WTC11 (cell line): ENCODE results near the gene DAP3. TPM values are rescaled to one million over a fixed set of nuclear protein-coding genes. Genes with fewer than 3 reads are reported as not detected.

Source experiments
- ATAC-seq: fragments of 200-7000 bp; cut with Tn5 transposase; 2 replicates; pipeline ENCODE4 v1.10.0; 2021; ENCODE audit warnings: mild to moderate bottlenecking, moderate library complexity
- CTCF ChIA-PET: fragments of 300-600 bp; sonication (Branson Sonifier 250); formaldehyde crosslinking; loops from one replicate; lab custom pipeline; 2021; ENCODE audit warnings: antibody characterized with exemption; lab: Charles Lee
- POLR2A ChIA-PET: fragments of 350-600 bp; sonication (Branson Sonifier 250); formaldehyde crosslinking; loops from one replicate; lab custom pipeline; 2021; ENCODE audit warnings: antibody characterized with exemption; lab: Charles Lee
- DNase-seq: peaks from one replicate; pipeline ENCODE4 v3.0.0; 2021; ENCODE audit warnings: low spot score
- H3K27ac Mint-ChIP-seq: 2 replicates; pipeline ENCODE4 v1.8.0; 2021; ENCODE audit warnings: mixed read lengths
- H3K27me3 Mint-ChIP-seq: 2 replicates; pipeline ENCODE4 v1.8.0; 2021; ENCODE audit warnings: low read depth, mild to moderate bottlenecking, moderate library complexity, mixed read lengths
- H3K36me3 Mint-ChIP-seq: 2 replicates; pipeline ENCODE4 v1.8.0; 2021; ENCODE audit warnings: mixed read lengths
- H3K4me1 Mint-ChIP-seq: 2 replicates; pipeline ENCODE4 v1.8.0; 2022; ENCODE audit warnings: mixed read lengths
- H3K4me3 Mint-ChIP-seq: 2 replicates; pipeline ENCODE4 v1.8.0; 2021; ENCODE audit warnings: mild to moderate bottlenecking, moderate library complexity, mixed read lengths
- H3K9me3 Mint-ChIP-seq: 2 replicates; pipeline ENCODE4 v1.8.0; 2021; ENCODE audit warnings: mixed read lengths
- ELF4 ChIP-seq: sonication (generic); formaldehyde crosslinking; IDR thresholded peaks from 2 replicates; pipeline ENCODE4 v1.8.1; 2022; ENCODE audit warnings: low read depth, mild to moderate bottlenecking, moderate library complexity, missing genetic modification reagents
- ETV6 ChIP-seq: sonication (generic); formaldehyde crosslinking; IDR thresholded peaks from 2 replicates; pipeline ENCODE4 v1.8.1; 2022; ENCODE audit warnings: mild to moderate bottlenecking, missing genetic modification reagents
- FOXJ3 ChIP-seq: sonication (generic); formaldehyde crosslinking; IDR thresholded peaks from 2 replicates; pipeline ENCODE4 v1.9.0; 2021; ENCODE audit warnings: missing genetic modification reagents, mild to moderate bottlenecking, borderline replicate concordance
- FOXK1 ChIP-seq: sonication (generic); formaldehyde crosslinking; IDR thresholded peaks from 2 replicates; pipeline ENCODE4 v1.8.0; 2022; ENCODE audit warnings: mild to moderate bottlenecking, moderate library complexity, missing genetic modification reagents
- FOXP1 ChIP-seq: sonication (generic); formaldehyde crosslinking; IDR thresholded peaks from 2 replicates; pipeline ENCODE4 v1.8.0; 2022; ENCODE audit warnings: missing genetic modification reagents, mild to moderate bottlenecking, moderate library complexity, borderline replicate concordance
- KAT7 ChIP-seq: sonication (generic); formaldehyde crosslinking; IDR thresholded peaks from 2 replicates; pipeline ENCODE4 v1.8.1; 2023; ENCODE audit warnings: missing genetic modification reagents, mild to moderate bottlenecking, borderline replicate concordance
- NFATC4 ChIP-seq: fragments of 250-450 bp; sonication (Bioruptor Pico); IDR thresholded peaks from 2 replicates; pipeline ENCODE4 v1.9.0; 2021; ENCODE audit warnings: mild to moderate bottlenecking
- NR2C2 ChIP-seq: sonication (generic); formaldehyde crosslinking; IDR thresholded peaks from 2 replicates; pipeline ENCODE4 v1.8.0; 2022; ENCODE audit warnings: mild to moderate bottlenecking, missing genetic modification reagents
- NR3C1 ChIP-seq: sonication (generic); formaldehyde crosslinking; conservative IDR thresholded peaks from 2 replicates; pipeline ENCODE4 v1.8.1; 2023; ENCODE audit warnings: low read depth, mild to moderate bottlenecking, missing genetic modification reagents
- TEAD4 ChIP-seq: sonication (generic); formaldehyde crosslinking; IDR thresholded peaks from 2 replicates; pipeline ENCODE4 v1.8.0; 2022; ENCODE audit warnings: mild to moderate bottlenecking, missing genetic modification reagents
- TP53 ChIP-seq: sonication (generic); formaldehyde crosslinking; IDR thresholded peaks from 2 replicates; pipeline ENCODE4 v1.8.1; 2023; ENCODE audit warnings: mild to moderate bottlenecking, missing genetic modification reagents
- ZNF121 ChIP-seq: sonication (generic); formaldehyde crosslinking; IDR thresholded peaks from 2 replicates; pipeline ENCODE4 v1.8.0; 2023; ENCODE audit warnings: missing genetic modification reagents
- ZNF138 ChIP-seq: sonication (generic); formaldehyde crosslinking; conservative IDR thresholded peaks from 2 replicates; pipeline ENCODE4 v1.8.1; 2022; ENCODE audit warnings: mild to moderate bottlenecking, moderate library complexity, missing genetic modification reagents
- ZNF396 ChIP-seq: fragments of 250-450 bp; sonication (Bioruptor Pico); IDR thresholded peaks from 2 replicates; pipeline ENCODE4 v1.8.0; 2021; ENCODE audit warnings: mild to moderate bottlenecking, moderate library complexity, borderline replicate concordance
- ZNF671 ChIP-seq: fragments of 250-450 bp; sonication (Bioruptor Pico); IDR thresholded peaks from 2 replicates; pipeline ENCODE4 v1.8.0; 2021; ENCODE audit warnings: mild to moderate bottlenecking
- total RNA-seq: library from RNA; stranded (reverse); gene quantifications from 3 replicates; pipeline ENCODE4 v1.2.3, GENCODE V29; 2021
- TF ChIP-seq, protein P1 (sequence below): sonication (generic); formaldehyde crosslinking; IDR thresholded peaks from 2 replicates; pipeline ENCODE4 v1.8.1; 2022; ENCODE audit warnings: mild to moderate bottlenecking, missing genetic modification reagents, moderate library complexity, borderline replicate concordance
- TF ChIP-seq, protein P2 (sequence below): sonication (generic); formaldehyde crosslinking; IDR thresholded peaks from 2 replicates; pipeline ENCODE4 v1.8.0; 2023; ENCODE audit warnings: missing genetic modification reagents, mild to moderate bottlenecking, borderline replicate concordance
- TF ChIP-seq, protein P3 (sequence below): fragments of 250-450 bp; sonication (Bioruptor Pico); IDR thresholded peaks from 2 replicates; pipeline ENCODE4 v1.9.0; 2021; ENCODE audit warnings: mild to moderate bottlenecking
- TF ChIP-seq, protein P4 (sequence below): sonication (generic); formaldehyde crosslinking; IDR thresholded peaks from 2 replicates; pipeline ENCODE4 v1.8.0; 2023; ENCODE audit warnings: missing genetic modification reagents
- TF ChIP-seq, protein P5 (sequence below): sonication (generic); formaldehyde crosslinking; IDR thresholded peaks from 2 replicates; pipeline ENCODE4 v1.8.1; 2023; ENCODE audit warnings: mild to moderate bottlenecking, missing genetic modification reagents, borderline replicate concordance
- TF ChIP-seq, protein P6 (sequence below): fragments of 250-450 bp; sonication (Bioruptor Pico); IDR thresholded peaks from 2 replicates; pipeline ENCODE4 v2.1.2; 2022; ENCODE audit warnings: mild to moderate bottlenecking, moderate library complexity

DAP3 gene
- total RNA-seq, 1 experiment from 2014 or later: 109 TPM

DNA sequence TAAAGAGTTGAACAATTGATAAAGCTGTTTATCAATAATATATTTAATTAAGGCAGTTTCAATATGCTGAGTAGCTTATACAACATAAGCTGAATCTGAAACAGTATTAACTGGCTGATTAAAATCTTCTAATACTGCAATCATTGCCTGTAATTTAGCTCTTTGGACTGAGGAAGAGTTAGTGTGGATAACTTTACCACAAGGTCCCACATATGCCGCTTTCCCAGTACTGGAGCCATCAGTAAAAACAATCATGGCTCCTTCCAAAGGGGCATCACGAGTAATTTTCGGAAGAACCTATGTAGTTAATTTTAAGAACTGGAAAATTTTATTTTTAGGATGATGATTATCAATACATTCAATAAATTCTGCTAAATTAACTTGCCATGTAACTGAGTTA, 6.7 kb downstream of the DAP3 start:
- Mint-ChIP-seq H3K9me3 (peaks cover 60% of the 10 kb centered on the region), H3K36me3 (peaks cover 85% of the 10 kb centered on the region), H3K4me1 (peaks cover 34% of the 10 kb centered on the region), H3K4me3 (no peak overlapping the region), H3K27ac (no peak overlapping the region), H3K27me3 (no peaks in the 10 kb centered on the region)
- no peak for DNase-seq
- POLR2A ChIA-PET: no interaction called here
- ATAC-seq: no peak
- CTCF ChIA-PET: no interaction called here
- no peak for TF ChIP-seq NFATC4 (CRISPR knock-in tag)
- TF ChIP-seq, protein P1, sequence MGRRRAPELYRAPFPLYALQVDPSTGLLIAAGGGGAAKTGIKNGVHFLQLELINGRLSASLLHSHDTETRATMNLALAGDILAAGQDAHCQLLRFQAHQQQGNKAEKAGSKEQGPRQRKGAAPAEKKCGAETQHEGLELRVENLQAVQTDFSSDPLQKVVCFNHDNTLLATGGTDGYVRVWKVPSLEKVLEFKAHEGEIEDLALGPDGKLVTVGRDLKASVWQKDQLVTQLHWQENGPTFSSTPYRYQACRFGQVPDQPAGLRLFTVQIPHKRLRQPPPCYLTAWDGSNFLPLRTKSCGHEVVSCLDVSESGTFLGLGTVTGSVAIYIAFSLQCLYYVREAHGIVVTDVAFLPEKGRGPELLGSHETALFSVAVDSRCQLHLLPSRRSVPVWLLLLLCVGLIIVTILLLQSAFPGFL (CRISPR knock-in tag): no peak
- TF ChIP-seq ZNF396 (CRISPR knock-in tag): no peak
- TF ChIP-seq ETV6 (CRISPR knock-in tag): no peak
- TF ChIP-seq ZNF671 (CRISPR knock-in tag): no peak
- TF ChIP-seq, protein P2, sequence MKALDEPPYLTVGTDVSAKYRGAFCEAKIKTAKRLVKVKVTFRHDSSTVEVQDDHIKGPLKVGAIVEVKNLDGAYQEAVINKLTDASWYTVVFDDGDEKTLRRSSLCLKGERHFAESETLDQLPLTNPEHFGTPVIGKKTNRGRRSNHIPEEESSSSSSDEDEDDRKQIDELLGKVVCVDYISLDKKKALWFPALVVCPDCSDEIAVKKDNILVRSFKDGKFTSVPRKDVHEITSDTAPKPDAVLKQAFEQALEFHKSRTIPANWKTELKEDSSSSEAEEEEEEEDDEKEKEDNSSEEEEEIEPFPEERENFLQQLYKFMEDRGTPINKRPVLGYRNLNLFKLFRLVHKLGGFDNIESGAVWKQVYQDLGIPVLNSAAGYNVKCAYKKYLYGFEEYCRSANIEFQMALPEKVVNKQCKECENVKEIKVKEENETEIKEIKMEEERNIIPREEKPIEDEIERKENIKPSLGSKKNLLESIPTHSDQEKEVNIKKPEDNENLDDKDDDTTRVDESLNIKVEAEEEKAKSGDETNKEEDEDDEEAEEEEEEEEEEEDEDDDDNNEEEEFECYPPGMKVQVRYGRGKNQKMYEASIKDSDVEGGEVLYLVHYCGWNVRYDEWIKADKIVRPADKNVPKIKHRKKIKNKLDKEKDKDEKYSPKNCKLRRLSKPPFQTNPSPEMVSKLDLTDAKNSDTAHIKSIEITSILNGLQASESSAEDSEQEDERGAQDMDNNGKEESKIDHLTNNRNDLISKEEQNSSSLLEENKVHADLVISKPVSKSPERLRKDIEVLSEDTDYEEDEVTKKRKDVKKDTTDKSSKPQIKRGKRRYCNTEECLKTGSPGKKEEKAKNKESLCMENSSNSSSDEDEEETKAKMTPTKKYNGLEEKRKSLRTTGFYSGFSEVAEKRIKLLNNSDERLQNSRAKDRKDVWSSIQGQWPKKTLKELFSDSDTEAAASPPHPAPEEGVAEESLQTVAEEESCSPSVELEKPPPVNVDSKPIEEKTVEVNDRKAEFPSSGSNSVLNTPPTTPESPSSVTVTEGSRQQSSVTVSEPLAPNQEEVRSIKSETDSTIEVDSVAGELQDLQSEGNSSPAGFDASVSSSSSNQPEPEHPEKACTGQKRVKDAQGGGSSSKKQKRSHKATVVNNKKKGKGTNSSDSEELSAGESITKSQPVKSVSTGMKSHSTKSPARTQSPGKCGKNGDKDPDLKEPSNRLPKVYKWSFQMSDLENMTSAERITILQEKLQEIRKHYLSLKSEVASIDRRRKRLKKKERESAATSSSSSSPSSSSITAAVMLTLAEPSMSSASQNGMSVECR (CRISPR knock-in tag): no peak
- no peak for TF ChIP-seq FOXP1 (CRISPR knock-in tag)
- TF ChIP-seq ELF4 (CRISPR knock-in tag): no peak
- TF ChIP-seq NR2C2 (CRISPR knock-in tag): no peak
- no peak for TF ChIP-seq FOXJ3 (CRISPR knock-in tag)
- no peak for TF ChIP-seq TEAD4 (CRISPR knock-in tag)

DNA sequence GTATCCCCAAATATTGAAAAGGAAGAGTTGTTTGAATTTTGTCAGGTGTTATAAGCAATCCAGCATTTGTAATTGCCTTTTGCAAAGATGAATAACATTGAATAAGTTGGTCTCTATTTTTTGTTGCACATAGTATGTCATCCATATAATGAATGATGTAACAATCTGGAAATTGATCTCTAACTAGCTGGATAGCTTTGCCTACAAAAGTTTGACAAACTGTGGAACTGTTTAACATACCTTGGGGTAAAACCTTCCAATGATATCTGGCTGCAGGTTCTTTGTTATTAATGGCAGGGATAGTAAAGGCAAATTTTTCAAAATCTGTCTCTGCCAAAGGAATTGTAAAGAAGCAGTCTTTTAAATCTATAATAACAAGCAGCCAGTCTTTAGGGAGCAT, 7.6 kb downstream of the DAP3 start:
- ChIA-PET POLR2A (no interaction called here), CTCF (interaction anchor here (0.5 to 1.0 kb wide), 2 partner anchors 33 to 335 kb away, joined by 3 to 4 read pairs; no protein-coding TSS in a partner anchor)
- Mint-ChIP-seq H3K36me3 (peaks cover 76% of the 10 kb centered on the region), H3K9me3 (peaks cover 54% of the 10 kb centered on the region), H3K4me3 (no peak overlapping the region), H3K27ac (no peak overlapping the region), H3K4me1 (peaks cover 30% of the 10 kb centered on the region), H3K27me3 (no peaks in the 10 kb centered on the region)
- DNase-seq: no peak
- ATAC-seq: no peak
- TF ChIP-seq, protein P3, sequence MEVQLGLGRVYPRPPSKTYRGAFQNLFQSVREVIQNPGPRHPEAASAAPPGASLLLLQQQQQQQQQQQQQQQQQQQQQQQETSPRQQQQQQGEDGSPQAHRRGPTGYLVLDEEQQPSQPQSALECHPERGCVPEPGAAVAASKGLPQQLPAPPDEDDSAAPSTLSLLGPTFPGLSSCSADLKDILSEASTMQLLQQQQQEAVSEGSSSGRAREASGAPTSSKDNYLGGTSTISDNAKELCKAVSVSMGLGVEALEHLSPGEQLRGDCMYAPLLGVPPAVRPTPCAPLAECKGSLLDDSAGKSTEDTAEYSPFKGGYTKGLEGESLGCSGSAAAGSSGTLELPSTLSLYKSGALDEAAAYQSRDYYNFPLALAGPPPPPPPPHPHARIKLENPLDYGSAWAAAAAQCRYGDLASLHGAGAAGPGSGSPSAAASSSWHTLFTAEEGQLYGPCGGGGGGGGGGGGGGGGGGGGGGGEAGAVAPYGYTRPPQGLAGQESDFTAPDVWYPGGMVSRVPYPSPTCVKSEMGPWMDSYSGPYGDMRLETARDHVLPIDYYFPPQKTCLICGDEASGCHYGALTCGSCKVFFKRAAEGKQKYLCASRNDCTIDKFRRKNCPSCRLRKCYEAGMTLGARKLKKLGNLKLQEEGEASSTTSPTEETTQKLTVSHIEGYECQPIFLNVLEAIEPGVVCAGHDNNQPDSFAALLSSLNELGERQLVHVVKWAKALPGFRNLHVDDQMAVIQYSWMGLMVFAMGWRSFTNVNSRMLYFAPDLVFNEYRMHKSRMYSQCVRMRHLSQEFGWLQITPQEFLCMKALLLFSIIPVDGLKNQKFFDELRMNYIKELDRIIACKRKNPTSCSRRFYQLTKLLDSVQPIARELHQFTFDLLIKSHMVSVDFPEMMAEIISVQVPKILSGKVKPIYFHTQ (CRISPR knock-in tag): no peak
- no peak for TF ChIP-seq NR3C1 (CRISPR knock-in tag)
- TF ChIP-seq, protein P4, sequence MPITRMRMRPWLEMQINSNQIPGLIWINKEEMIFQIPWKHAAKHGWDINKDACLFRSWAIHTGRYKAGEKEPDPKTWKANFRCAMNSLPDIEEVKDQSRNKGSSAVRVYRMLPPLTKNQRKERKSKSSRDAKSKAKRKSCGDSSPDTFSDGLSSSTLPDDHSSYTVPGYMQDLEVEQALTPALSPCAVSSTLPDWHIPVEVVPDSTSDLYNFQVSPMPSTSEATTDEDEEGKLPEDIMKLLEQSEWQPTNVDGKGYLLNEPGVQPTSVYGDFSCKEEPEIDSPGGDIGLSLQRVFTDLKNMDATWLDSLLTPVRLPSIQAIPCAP (CRISPR knock-in tag): no peak
- no peak for TF ChIP-seq FOXK1 (CRISPR knock-in tag)
- TF ChIP-seq, protein P5, sequence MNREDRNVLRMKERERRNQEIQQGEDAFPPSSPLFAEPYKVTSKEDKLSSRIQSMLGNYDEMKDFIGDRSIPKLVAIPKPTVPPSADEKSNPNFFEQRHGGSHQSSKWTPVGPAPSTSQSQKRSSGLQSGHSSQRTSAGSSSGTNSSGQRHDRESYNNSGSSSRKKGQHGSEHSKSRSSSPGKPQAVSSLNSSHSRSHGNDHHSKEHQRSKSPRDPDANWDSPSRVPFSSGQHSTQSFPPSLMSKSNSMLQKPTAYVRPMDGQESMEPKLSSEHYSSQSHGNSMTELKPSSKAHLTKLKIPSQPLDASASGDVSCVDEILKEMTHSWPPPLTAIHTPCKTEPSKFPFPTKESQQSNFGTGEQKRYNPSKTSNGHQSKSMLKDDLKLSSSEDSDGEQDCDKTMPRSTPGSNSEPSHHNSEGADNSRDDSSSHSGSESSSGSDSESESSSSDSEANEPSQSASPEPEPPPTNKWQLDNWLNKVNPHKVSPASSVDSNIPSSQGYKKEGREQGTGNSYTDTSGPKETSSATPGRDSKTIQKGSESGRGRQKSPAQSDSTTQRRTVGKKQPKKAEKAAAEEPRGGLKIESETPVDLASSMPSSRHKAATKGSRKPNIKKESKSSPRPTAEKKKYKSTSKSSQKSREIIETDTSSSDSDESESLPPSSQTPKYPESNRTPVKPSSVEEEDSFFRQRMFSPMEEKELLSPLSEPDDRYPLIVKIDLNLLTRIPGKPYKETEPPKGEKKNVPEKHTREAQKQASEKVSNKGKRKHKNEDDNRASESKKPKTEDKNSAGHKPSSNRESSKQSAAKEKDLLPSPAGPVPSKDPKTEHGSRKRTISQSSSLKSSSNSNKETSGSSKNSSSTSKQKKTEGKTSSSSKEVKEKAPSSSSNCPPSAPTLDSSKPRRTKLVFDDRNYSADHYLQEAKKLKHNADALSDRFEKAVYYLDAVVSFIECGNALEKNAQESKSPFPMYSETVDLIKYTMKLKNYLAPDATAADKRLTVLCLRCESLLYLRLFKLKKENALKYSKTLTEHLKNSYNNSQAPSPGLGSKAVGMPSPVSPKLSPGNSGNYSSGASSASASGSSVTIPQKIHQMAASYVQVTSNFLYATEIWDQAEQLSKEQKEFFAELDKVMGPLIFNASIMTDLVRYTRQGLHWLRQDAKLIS (CRISPR knock-in tag): no peak
- TF ChIP-seq ZNF121: no peak
- TF ChIP-seq ZNF138 (CRISPR knock-in tag): no peak
- TF ChIP-seq TP53: no peak
- no peak for TF ChIP-seq KAT7 (CRISPR knock-in tag)
- TF ChIP-seq, protein P6, sequence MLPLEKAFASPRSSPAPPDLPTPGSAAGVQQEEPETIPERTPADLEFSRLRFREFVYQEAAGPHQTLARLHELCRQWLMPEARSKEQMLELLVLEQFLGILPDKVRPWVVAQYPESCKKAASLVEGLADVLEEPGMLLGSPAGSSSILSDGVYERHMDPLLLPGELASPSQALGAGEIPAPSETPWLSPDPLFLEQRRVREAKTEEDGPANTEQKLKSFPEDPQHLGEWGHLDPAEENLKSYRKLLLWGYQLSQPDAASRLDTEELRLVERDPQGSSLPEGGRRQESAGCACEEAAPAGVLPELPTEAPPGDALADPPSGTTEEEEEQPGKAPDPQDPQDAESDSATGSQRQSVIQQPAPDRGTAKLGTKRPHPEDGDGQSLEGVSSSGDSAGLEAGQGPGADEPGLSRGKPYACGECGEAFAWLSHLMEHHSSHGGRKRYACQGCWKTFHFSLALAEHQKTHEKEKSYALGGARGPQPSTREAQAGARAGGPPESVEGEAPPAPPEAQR (CRISPR knock-in tag): no peak
